Measurements from ENCODE around the gene SSC5D. TPM values are rescaled to one million over a fixed set of nuclear protein-coding genes. Genes with fewer than 3 reads are reported as not detected.

Gene SSC5D
- total RNA-seq, 1 donor from 2014 or later, result 1.1 TPM

DNA sequence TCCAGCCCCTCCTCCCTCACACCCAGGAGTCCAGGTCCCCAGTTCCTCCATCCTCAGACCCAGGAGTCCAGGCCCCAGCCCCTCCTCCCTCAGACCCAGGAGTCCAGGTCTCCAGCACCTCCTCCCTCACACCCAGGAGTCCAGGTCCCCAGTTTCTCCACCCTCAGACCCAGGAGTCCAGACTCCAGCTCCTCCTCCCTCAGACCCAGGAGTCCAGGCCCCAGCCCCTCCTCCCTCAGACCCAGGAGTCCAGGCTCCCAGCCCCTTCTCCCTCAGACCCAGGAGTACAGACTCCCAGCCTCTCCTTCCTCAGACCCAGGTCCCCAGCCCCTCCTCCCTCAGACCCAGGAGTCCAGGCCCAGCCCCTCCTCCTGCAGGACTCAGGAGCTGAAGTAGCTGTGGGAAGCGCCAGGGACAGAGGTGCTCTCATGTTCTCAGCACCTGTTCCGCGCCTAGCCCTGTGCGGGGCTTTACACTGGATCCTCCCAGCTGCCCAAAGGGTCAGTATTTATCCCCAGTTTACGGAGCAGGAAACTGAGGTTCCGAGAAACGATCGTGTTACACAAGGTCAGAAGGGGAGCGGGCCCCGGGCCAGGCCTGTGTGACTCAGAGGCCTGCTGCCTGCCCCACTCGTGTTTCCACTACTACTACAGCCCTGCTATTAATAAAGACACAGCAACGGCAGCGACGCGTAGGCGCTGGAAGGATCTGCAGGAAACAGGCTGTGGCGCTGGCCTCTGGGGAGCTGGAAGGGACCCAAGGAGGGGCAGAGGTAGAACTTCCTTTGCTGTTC is 58.8 kb downstream of the SSC5D start:
- peak overlapping the region; percentile 85 for H3K27ac Mint-ChIP-seq
- peaks cover 15% of the 10 kb centered on the region for H3K27me3 Mint-ChIP-seq

DNA sequence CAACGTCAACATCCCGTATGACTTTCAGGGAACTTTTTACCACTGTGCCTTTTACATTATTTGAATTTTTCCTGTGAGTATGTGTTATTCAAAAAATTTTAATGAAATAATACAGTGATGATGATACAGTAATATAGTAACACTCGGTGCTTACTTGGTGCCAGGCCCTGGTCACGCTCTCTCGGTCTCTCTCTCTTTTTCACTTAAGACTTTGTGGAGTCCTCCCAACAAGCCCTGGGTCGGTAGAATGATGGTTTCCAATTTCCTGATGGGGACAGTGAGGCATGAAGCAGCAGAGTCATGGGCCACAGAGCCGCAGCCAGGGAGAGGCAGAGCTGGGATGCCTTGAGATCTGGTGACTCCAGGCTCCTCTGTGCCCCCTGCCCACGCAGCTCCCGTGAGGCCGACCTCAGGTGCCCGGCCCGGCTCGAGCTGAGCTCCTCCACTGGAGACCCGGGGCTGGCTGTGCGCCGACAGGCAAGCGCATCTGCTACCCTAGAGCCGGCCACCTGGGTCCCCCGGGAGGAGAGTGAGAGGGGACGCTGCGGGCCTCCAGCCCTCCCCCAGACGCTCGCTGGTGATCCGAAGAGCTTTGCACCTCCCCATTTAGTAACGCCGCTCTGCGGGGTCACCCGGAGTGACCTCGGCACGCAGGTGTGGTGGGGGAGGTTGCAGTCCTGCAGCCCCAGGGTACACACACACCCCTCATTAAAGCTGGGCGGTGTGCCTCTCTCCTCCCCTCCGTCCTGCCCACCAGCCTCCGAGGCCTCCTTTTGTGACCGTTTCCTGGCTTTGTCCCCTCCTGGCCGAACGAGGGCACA is 61.5 kb downstream of the SSC5D start:
- TF ChIP-seq, protein P1, sequence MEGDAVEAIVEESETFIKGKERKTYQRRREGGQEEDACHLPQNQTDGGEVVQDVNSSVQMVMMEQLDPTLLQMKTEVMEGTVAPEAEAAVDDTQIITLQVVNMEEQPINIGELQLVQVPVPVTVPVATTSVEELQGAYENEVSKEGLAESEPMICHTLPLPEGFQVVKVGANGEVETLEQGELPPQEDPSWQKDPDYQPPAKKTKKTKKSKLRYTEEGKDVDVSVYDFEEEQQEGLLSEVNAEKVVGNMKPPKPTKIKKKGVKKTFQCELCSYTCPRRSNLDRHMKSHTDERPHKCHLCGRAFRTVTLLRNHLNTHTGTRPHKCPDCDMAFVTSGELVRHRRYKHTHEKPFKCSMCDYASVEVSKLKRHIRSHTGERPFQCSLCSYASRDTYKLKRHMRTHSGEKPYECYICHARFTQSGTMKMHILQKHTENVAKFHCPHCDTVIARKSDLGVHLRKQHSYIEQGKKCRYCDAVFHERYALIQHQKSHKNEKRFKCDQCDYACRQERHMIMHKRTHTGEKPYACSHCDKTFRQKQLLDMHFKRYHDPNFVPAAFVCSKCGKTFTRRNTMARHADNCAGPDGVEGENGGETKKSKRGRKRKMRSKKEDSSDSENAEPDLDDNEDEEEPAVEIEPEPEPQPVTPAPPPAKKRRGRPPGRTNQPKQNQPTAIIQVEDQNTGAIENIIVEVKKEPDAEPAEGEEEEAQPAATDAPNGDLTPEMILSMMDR (IDR thresholded peaks at IDR 0.05; ENCODE audit: unreplicated experiment), result no peak
- Mint-ChIP-seq H3K4me1 (ENCODE audit: low read depth) (peaks cover 28% of the 10 kb centered on the region), H3K36me3 (ENCODE audit: insufficient read depth) (no peaks in the 10 kb centered on the region), H3K27me3 (peaks cover 26% of the 10 kb centered on the region), H3K9me3 (ENCODE audit: low read depth) (no peaks in the 10 kb centered on the region), H3K27ac (peak overlapping the region; percentile 91), H3K4me3 (ENCODE audit: low read depth) (peak overlapping the region; percentile 62)
- DNase-seq (ENCODE audit: low spot score, unreplicated experiment), result no peak

More for the DNA sequence above, 58.8 kb downstream of the SSC5D start:
- peaks cover 4% of the 10 kb centered on the region for H3K9me3 Mint-ChIP-seq (ENCODE audit: low read depth)
- DNase-seq (ENCODE audit: low spot score, unreplicated experiment), result no peak
- H3K4me3 Mint-ChIP-seq (ENCODE audit: low read depth), result no peak overlapping the region
- TF ChIP-seq, protein P1 (IDR thresholded peaks at IDR 0.05; ENCODE audit: unreplicated experiment), result no peak
- peaks cover 17% of the 10 kb centered on the region for H3K4me1 Mint-ChIP-seq (ENCODE audit: low read depth)
- H3K36me3 Mint-ChIP-seq (ENCODE audit: insufficient read depth), result no peaks in the 10 kb centered on the region

DNA sequence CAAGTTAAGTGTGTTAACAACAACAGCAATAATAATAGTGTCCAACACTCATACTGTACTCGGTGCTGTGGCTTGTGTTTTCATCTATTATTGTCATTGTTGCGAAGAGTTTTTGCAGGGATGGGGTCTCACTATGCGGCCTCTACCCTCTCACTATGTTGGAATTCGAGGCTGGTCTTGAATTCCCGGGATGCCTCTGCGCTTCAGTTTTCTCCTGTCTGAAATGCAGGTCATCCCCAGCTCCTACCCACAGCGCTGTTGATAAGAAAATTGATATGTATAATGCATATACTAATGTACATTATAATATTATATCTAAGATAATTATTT is 62.0 kb downstream of the SSC5D start:
- Mint-ChIP-seq H3K27ac (peak overlapping the region; percentile 91), H3K27me3 (peaks cover 23% of the 10 kb centered on the region), H3K36me3 (ENCODE audit: insufficient read depth) (no peaks in the 10 kb centered on the region), H3K4me3 (ENCODE audit: low read depth) (peak overlapping the region; percentile 62), H3K9me3 (ENCODE audit: low read depth) (no peaks in the 10 kb centered on the region), H3K4me1 (ENCODE audit: low read depth) (peaks cover 26% of the 10 kb centered on the region)
- TF ChIP-seq, protein P1 (IDR thresholded peaks at IDR 0.05; ENCODE audit: unreplicated experiment), result no peak
- DNase-seq (ENCODE audit: low spot score, unreplicated experiment), result no peak

DNA sequence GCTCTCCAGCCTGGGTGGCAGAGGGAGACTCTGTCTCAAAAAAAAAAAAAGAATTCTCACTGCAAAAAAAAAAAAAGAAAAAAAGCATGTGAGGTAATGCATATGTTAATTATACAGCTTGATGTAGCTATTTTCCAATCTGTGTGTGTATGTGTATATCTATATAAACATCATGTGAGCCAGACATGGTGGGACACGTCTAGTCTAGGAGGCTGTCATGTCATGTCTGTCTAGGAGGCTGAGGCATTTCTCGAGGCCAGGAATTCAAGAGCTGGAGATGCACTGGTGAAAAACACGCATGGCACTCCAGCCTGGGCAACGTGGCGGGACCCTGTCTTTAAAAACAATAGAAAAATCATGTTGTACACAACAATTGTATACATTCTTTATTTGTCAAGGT is 64.0 kb downstream of the SSC5D start:
- H3K36me3 Mint-ChIP-seq (ENCODE audit: insufficient read depth), result no peaks in the 10 kb centered on the region
- no peak overlapping the region for H3K4me3 Mint-ChIP-seq (ENCODE audit: low read depth)
- peaks cover 15% of the 10 kb centered on the region for H3K27me3 Mint-ChIP-seq
- H3K4me1 Mint-ChIP-seq (ENCODE audit: low read depth), result peaks cover 25% of the 10 kb centered on the region
- TF ChIP-seq, protein P1 (IDR thresholded peaks at IDR 0.05; ENCODE audit: unreplicated experiment), result no peak
- no peak for DNase-seq (ENCODE audit: low spot score, unreplicated experiment)
- H3K27ac Mint-ChIP-seq, result no peak overlapping the region
- no peaks in the 10 kb centered on the region for H3K9me3 Mint-ChIP-seq (ENCODE audit: low read depth)

DNA sequence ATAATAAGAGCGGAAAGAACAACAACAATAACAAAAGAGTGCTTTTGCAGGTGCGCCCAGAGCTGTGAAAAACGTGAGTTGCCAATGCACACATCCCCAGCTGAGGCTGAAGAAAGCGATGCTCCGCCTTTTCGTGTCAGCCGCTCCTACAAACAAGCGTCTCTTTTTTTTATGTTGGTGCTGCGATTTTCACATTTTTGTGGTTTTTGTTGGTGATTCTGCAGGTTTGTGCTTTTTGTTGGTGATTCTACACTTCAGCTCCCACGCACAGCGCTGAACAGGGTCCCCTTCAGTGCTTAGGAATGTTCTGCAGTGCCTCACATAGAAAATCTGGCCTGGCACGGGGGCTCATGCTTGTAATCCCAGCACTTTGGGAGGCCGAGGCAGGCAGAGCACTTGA is 64.4 kb downstream of the SSC5D start:
- H3K27me3 Mint-ChIP-seq, result peaks cover 15% of the 10 kb centered on the region
- no peak overlapping the region for H3K4me3 Mint-ChIP-seq (ENCODE audit: low read depth)
- peak overlapping the region; percentile 67 for H3K27ac Mint-ChIP-seq
- no peaks in the 10 kb centered on the region for H3K9me3 Mint-ChIP-seq (ENCODE audit: low read depth)
- H3K36me3 Mint-ChIP-seq (ENCODE audit: insufficient read depth), result no peaks in the 10 kb centered on the region
- no peak for DNase-seq (ENCODE audit: low spot score, unreplicated experiment)
- H3K4me1 Mint-ChIP-seq (ENCODE audit: low read depth), result peaks cover 25% of the 10 kb centered on the region
- TF ChIP-seq, protein P1 (IDR thresholded peaks at IDR 0.05; ENCODE audit: unreplicated experiment), result no peak

All from progenitor cell of endocrine pancreas (in vitro differentiated cells).